ENCODE results near the gene PPIE.

Gene PPIE

GRCh38 chr1:39729842-39730241 is 8.8 kb upstream of the PPIE start:
- Mint-ChIP-seq H3K36me3 (ENCODE audit: low read depth) (no peaks in the 10 kb centered on the region), H3K4me3 (no peak overlapping the region), H3K4me1 (no peaks in the 10 kb centered on the region), H3K9me3 (no peaks in the 10 kb centered on the region), H3K27ac (no peak overlapping the region), H3K27me3 (ENCODE audit: low read depth, poor library complexity) (peaks cover 100% of the 10 kb centered on the region)
- no peak for DNase-seq
- TF ChIP-seq, protein P1, sequence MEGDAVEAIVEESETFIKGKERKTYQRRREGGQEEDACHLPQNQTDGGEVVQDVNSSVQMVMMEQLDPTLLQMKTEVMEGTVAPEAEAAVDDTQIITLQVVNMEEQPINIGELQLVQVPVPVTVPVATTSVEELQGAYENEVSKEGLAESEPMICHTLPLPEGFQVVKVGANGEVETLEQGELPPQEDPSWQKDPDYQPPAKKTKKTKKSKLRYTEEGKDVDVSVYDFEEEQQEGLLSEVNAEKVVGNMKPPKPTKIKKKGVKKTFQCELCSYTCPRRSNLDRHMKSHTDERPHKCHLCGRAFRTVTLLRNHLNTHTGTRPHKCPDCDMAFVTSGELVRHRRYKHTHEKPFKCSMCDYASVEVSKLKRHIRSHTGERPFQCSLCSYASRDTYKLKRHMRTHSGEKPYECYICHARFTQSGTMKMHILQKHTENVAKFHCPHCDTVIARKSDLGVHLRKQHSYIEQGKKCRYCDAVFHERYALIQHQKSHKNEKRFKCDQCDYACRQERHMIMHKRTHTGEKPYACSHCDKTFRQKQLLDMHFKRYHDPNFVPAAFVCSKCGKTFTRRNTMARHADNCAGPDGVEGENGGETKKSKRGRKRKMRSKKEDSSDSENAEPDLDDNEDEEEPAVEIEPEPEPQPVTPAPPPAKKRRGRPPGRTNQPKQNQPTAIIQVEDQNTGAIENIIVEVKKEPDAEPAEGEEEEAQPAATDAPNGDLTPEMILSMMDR (IDR thresholded peaks at IDR 0.05) = no peak

DNA sequence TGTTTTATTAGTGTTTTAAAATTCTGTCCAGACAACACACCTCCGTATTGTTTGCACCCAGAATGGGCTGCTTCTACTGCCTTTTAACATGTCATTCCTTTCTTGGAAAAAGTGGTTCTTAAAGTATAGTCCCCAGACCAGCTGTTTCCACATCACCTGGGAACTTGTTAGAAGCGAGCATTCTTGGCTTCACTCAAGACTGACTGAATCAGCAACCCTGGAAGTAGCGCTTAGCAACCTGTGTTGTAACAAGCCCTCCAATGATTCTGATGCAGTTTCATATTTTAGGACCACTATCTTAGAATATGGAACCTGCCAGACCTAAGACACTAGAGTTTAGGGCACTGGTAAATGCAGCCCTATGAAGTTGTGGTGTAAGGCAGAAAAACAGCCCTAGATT is 6.0 kb upstream of the PPIE start:
- no peak for DNase-seq
- peaks cover 4% of the 10 kb centered on the region for H3K9me3 Mint-ChIP-seq
- H3K27me3 Mint-ChIP-seq (ENCODE audit: low read depth, poor library complexity) = peaks cover 100% of the 10 kb centered on the region
- no peaks in the 10 kb centered on the region for H3K36me3 Mint-ChIP-seq (ENCODE audit: low read depth)
- TF ChIP-seq, protein P1 (IDR thresholded peaks at IDR 0.05) = no peak
- H3K4me3 Mint-ChIP-seq = no peak overlapping the region
- H3K4me1 Mint-ChIP-seq = no peaks in the 10 kb centered on the region
- H3K27ac Mint-ChIP-seq = no peak overlapping the region

DNA sequence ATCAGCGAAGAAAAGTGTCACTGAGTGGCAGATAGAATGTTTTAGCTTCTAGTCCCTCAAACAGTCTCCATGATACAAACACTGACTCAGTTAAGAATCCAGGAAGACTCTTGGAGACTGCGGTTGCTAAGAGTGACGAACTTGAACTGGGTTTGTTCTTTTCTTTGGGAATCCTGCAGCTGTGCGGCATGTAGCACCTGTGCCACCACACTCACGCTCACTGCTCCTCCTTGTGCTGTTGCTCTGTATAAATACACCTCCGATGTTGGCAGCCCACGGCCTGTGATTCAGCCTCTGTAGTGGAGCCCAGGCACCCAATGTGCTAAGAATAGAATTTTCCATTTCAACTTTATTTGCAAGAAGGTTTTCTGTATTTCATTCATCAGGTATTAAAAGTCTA is 5.5 kb upstream of the PPIE start:
- peaks cover 6% of the 10 kb centered on the region for H3K9me3 Mint-ChIP-seq
- TF ChIP-seq, protein P1 (IDR thresholded peaks at IDR 0.05) = no peak
- DNase-seq = no peak
- H3K27ac Mint-ChIP-seq = no peak overlapping the region
- H3K4me3 Mint-ChIP-seq = no peak overlapping the region
- H3K27me3 Mint-ChIP-seq (ENCODE audit: low read depth, poor library complexity) = peaks cover 99% of the 10 kb centered on the region
- H3K36me3 Mint-ChIP-seq (ENCODE audit: low read depth) = no peaks in the 10 kb centered on the region
- H3K4me1 Mint-ChIP-seq = no peaks in the 10 kb centered on the region

GRCh38 chr1:39735731-39736130 is 3.0 kb upstream of the PPIE start:
- Mint-ChIP-seq H3K36me3 (ENCODE audit: low read depth) (peaks cover 11% of the 10 kb centered on the region), H3K27ac (no peak overlapping the region), H3K4me3 (no peak overlapping the region), H3K9me3 (peaks cover 9% of the 10 kb centered on the region), H3K4me1 (peaks cover 21% of the 10 kb centered on the region), H3K27me3 (ENCODE audit: low read depth, poor library complexity) (peaks cover 73% of the 10 kb centered on the region)
- DNase-seq = no peak
- TF ChIP-seq, protein P1 (IDR thresholded peaks at IDR 0.05) = no peak

- peaks cover 54% of the 10 kb centered on the region for H3K27me3 Mint-ChIP-seq (ENCODE audit: low read depth, poor library complexity)
- TF ChIP-seq, protein P1 (IDR thresholded peaks at IDR 0.05) = no peak
- DNase-seq = no peak
- peaks cover 9% of the 10 kb centered on the region for H3K9me3 Mint-ChIP-seq
- H3K4me3 Mint-ChIP-seq = peak overlapping the region; percentile 30
- H3K27ac Mint-ChIP-seq = no peak overlapping the region
- peaks cover 28% of the 10 kb centered on the region for H3K36me3 Mint-ChIP-seq (ENCODE audit: low read depth)
- peaks cover 26% of the 10 kb centered on the region for H3K4me1 Mint-ChIP-seq
Observed at GRCh38 chr1:39737546-39738169, 1.0 kb upstream of the PPIE start.

DNA sequence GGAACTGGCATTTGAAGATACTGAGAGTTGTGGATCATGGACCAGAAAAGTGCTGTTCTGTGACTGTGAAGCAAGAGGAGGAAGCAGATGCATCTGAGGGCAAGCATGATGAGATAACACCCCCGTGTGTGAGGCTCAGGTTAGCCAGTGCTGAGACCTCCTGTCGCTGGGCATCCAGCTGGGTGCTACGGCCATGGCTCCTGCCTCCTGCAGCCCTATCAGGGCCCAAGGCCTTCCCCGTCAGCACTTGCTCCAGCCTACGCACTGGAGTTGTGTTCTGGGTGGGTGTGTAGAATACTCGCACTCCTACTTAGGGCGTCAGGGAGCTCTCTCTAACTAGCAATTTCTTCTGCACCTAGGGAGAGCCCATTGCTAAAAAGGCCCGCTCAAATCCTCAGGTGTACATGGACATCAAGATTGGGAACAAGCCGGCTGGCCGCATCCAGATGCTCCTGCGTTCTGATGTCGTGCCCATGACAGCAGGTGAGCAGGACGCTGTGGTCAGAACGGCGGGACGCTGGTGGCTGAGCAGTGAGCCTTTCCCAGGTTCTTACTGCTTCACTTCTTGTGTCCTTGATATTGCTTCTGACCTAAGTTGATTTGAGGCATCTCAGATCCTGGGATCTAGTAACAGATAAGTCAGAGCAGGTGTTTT is 6.5 kb downstream of the PPIE start:
- Mint-ChIP-seq H3K9me3 (no peaks in the 10 kb centered on the region), H3K36me3 (ENCODE audit: low read depth) (peaks cover 84% of the 10 kb centered on the region), H3K4me1 (peaks cover 9% of the 10 kb centered on the region), H3K4me3 (no peak overlapping the region), H3K27ac (no peak overlapping the region), H3K27me3 (ENCODE audit: low read depth, poor library complexity) (no peaks in the 10 kb centered on the region)
- no peak for DNase-seq
- TF ChIP-seq, protein P1 (IDR thresholded peaks at IDR 0.05) = no peak
